HEK293 (cell line): ENCODE data around the gene TNNC2.
A peak's percentile ranks its signal among the peaks of the same experiment; 100 is the strongest.

Experiments used
- EGR2 ChIP-seq: fragments of 450-650 bp; formaldehyde crosslinking; IDR thresholded peaks from 2 replicates; pipeline ENCODE4 v1.5.1; 2016; ENCODE audit warnings: low read depth, missing biosample characterization, missing genetic modification characterization
- GLIS2 ChIP-seq: fragments of 450-650 bp; formaldehyde crosslinking; IDR thresholded peaks from 2 replicates; pipeline ENCODE4 v1.5.1; 2016; ENCODE audit warnings: missing biosample characterization, missing genetic modification characterization
- IKZF3 ChIP-seq: fragments of 450-650 bp; IDR thresholded peaks from 2 replicates; pipeline ENCODE4 v1.5.0; 2018; ENCODE audit warnings: missing biosample characterization, mild to moderate bottlenecking, missing genetic modification characterization, moderate library complexity
- INSM2 ChIP-seq: fragments of 450-650 bp; formaldehyde crosslinking; IDR thresholded peaks from 2 replicates; pipeline ENCODE4 v1.5.1; 2016; ENCODE audit warnings: missing biosample characterization, missing genetic modification characterization
- KLF1 ChIP-seq: fragments of 450-650 bp; formaldehyde crosslinking; IDR thresholded peaks from 2 replicates; pipeline ENCODE4 v1.5.1; 2016; ENCODE audit warnings: missing biosample characterization, missing genetic modification characterization
- KLF16 ChIP-seq: fragments of 450-650 bp; formaldehyde crosslinking; IDR thresholded peaks from 2 replicates; pipeline ENCODE4 v1.5.1; 2017; ENCODE audit warnings: missing biosample characterization, missing genetic modification characterization
- KLF9 ChIP-seq: fragments of 450-650 bp; formaldehyde crosslinking; IDR thresholded peaks from 2 replicates; pipeline ENCODE4 v1.5.1; 2016; ENCODE audit warnings: missing biosample characterization, missing genetic modification characterization, low read depth
- MEIS1 ChIP-seq: sonication (generic); formaldehyde crosslinking; IDR thresholded peaks from 2 replicates; pipeline ENCODE4 v1.8.1; 2022; ENCODE audit warnings: missing genetic modification reagents, mild to moderate bottlenecking, borderline replicate concordance
- SETDB1 ChIP-seq: IDR thresholded peaks from one replicate; pipeline ENCODE4 v1.6.1; 2017; ENCODE audit warnings: mild to moderate bottlenecking, low read length, moderate library complexity, mixed read lengths; ENCODE audit not compliant: insufficient read length
- SP2 ChIP-seq: fragments of 450-650 bp; formaldehyde crosslinking; IDR thresholded peaks from 2 replicates; pipeline ENCODE4 v1.5.1; 2016; ENCODE audit warnings: missing biosample characterization, missing genetic modification characterization
- SP3 ChIP-seq: fragments of 450-650 bp; formaldehyde crosslinking; IDR thresholded peaks from 2 replicates; pipeline ENCODE4 v1.5.1; 2016; ENCODE audit warnings: missing biosample characterization, missing genetic modification characterization
- SP7 ChIP-seq: fragments of 450-650 bp; formaldehyde crosslinking; IDR thresholded peaks from 2 replicates; pipeline ENCODE4 v1.5.1; 2016; ENCODE audit warnings: missing biosample characterization, missing genetic modification characterization
- ZBTB11 ChIP-seq: fragments of 450-650 bp; formaldehyde crosslinking; conservative IDR thresholded peaks from 2 replicates; pipeline ENCODE4 v1.5.1; 2016; ENCODE audit warnings: low read depth, missing biosample characterization, missing genetic modification characterization
- ZBTB7A ChIP-seq: fragments of 450-650 bp; formaldehyde crosslinking; IDR thresholded peaks from 2 replicates; pipeline ENCODE4 v1.5.1; 2016; ENCODE audit warnings: low read depth, missing biosample characterization, missing genetic modification characterization
- ZIC2 ChIP-seq: fragments of 450-650 bp; formaldehyde crosslinking; IDR thresholded peaks from 2 replicates; pipeline ENCODE4 v1.5.1; 2016; ENCODE audit warnings: missing biosample characterization, missing genetic modification characterization
- ZNF114 ChIP-seq: fragments of 450-650 bp; formaldehyde crosslinking; IDR thresholded peaks from 2 replicates; pipeline ENCODE4 v1.5.0; 2017; ENCODE audit warnings: missing biosample characterization, missing genetic modification characterization
- ZNF169 ChIP-seq: fragments of 450-650 bp; formaldehyde crosslinking; IDR thresholded peaks from 2 replicates; pipeline ENCODE4 v1.5.1; 2016; ENCODE audit warnings: missing biosample characterization, missing genetic modification characterization
- ZNF18 ChIP-seq: fragments of 450-650 bp; formaldehyde crosslinking; IDR thresholded peaks from 2 replicates; pipeline ENCODE4 v1.5.1; 2016; ENCODE audit warnings: missing biosample characterization, missing genetic modification characterization
- ZNF354C ChIP-seq: fragments of 450-650 bp; formaldehyde crosslinking; IDR thresholded peaks from 2 replicates; pipeline ENCODE4 v1.5.1; 2016; ENCODE audit warnings: missing biosample characterization, missing genetic modification characterization, low read depth, borderline replicate concordance
- ZNF518A ChIP-seq: fragments of 450-650 bp; formaldehyde crosslinking; conservative IDR thresholded peaks from 2 replicates; pipeline ENCODE4 v1.5.1; 2016; ENCODE audit warnings: low read depth, missing biosample characterization, missing genetic modification characterization
- ZNF555 ChIP-seq: fragments of 450-650 bp; formaldehyde crosslinking; conservative IDR thresholded peaks from 2 replicates; pipeline ENCODE4 v1.5.1; 2017; ENCODE audit warnings: missing biosample characterization, mild to moderate bottlenecking, missing genetic modification characterization, inconsistent platforms
- ZNF830 ChIP-seq: fragments of 450-650 bp; IDR thresholded peaks from 2 replicates; pipeline ENCODE4 v1.5.0; 2018; ENCODE audit warnings: missing biosample characterization, missing genetic modification characterization, low read depth, mild to moderate bottlenecking, moderate library complexity
- TF ChIP-seq, protein P1 (sequence below): fragments of 450-650 bp; formaldehyde crosslinking; IDR thresholded peaks from 2 replicates; pipeline ENCODE4 v1.5.1; 2016; ENCODE audit warnings: missing biosample characterization, missing genetic modification characterization
- TF ChIP-seq, protein P2 (sequence below): fragments of 450-650 bp; formaldehyde crosslinking; IDR thresholded peaks from 2 replicates; pipeline ENCODE4; 2016; ENCODE audit warnings: missing biosample characterization, missing genetic modification characterization

TNNC2 gene

DNA sequence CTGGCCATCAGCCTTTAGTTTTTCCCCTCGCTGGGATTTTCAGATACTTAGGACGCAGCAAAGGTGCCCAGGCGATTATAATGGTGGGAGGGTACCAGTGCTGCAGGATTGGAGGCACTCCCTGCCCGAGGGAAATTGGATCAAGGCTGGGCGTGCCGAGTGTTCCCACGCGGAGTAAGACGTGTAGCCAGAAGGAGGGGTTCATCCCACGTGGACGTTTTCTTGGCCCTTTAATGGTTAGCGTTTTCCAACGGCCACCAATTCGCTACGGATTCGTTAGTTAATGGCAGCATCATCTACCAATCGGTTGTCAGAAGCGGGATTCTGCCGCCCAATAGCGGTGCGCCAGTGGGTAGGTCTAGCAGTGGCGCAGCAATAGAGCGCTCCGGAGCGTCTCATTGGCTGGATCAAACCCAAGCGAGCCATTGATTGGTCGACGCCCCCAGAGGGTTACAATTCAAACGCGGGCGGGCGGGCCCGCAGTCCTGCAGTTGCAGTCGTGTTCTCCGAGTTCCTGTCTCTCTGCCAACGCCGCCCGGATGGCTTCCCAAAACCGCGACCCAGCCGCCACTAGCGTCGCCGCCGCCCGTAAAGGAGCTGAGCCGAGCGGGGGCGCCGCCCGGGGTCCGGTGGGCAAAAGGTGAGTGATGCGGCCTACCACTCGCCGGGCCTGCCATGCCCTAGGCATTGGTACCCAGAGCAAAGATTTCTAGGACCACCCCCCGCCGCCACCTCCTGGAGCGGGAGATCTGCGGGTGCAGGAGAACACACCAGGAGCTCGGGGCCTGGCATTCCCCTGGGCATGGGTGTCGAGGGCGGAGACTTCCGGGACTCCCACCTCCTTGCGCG, 14.7 kb downstream of the TNNC2 start, which contains the start of gene UBE2C (continued):
- TF ChIP-seq, protein P1, sequence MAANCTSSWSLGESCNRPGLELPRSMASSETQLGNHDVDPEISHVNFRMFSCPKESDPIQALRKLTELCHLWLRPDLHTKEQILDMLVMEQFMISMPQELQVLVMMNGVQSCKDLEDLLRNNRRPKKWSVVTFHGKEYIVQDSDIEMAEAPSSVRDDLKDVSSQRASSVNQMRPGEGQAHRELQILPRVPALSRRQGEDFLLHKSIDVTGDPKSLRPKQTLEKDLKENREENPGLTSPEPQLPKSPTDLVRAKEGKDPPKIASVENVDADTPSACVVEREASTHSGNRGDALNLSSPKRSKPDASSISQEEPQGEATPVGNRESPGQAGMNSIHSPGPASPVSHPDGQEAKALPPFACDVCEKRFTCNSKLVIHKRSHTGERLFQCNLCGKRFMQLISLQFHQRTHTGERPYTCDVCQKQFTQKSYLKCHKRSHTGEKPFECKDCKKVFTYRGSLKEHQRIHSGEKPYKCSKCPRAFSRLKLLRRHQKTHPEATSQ (tag by site-specific recombination), result 0 out of 2 replicates have a peak, but pooled peaks have one; percentile 38
- no peak for TF ChIP-seq ZNF354C (tag by site-specific recombination)
- TF ChIP-seq ZNF830 (tag by site-specific recombination), result no peak
- 0 out of 2 replicates have a peak, but pooled peaks have one; percentile 24 for TF ChIP-seq ZBTB11 (tag by site-specific recombination)
- TF ChIP-seq ZIC2 (tag by site-specific recombination), result peak; percentile 47
- TF ChIP-seq, protein P2, sequence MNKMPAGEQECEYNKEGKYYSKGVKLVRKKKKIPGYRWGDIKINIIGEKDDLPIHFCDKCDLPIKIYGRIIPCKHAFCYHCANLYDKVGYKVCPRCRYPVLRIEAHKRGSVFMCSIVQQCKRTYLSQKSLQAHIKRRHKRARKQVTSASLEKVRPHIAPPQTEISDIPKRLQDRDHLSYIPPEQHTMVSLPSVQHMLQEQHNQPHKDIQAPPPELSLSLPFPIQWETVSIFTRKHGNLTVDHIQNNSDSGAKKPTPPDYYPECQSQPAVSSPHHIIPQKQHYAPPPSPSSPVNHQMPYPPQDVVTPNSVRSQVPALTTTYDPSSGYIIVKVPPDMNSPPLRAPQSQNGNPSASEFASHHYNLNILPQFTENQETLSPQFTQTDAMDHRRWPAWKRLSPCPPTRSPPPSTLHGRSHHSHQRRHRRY (tag by site-specific recombination), result no peak
- TF ChIP-seq ZNF18 (tag by site-specific recombination), result no peak
- peak; percentile 45; the same call in 1 of the 2 replicates for TF ChIP-seq SP7 (tag by site-specific recombination)
- peak; percentile 64 for TF ChIP-seq SP3 (tag by site-specific recombination)
- TF ChIP-seq SETDB1, result peak; percentile 74
- peak; percentile 25; the same call in 1 of the 2 replicates for TF ChIP-seq IKZF3
- no peak for TF ChIP-seq ZNF114 (tag by site-specific recombination)
- peak; percentile 10 for TF ChIP-seq KLF16 (tag by site-specific recombination)
- TF ChIP-seq ZNF555 (tag by site-specific recombination), result no peak
- peak; percentile 64 for TF ChIP-seq GLIS2
- 0 out of 2 replicates have a peak, but pooled peaks have one; percentile 16 for TF ChIP-seq INSM2
- TF ChIP-seq EGR2, result peak; percentile 32; the same call in 1 of the 2 replicates
- TF ChIP-seq SP2 (tag by site-specific recombination), result peak; percentile 96
- no peak for TF ChIP-seq ZNF169
- peak; percentile 86 for TF ChIP-seq KLF9
- TF ChIP-seq ZBTB7A (tag by site-specific recombination), result 0 out of 2 replicates have a peak, but pooled peaks have one; percentile 28
- 0 out of 2 replicates have a peak, but pooled peaks have one; percentile 23 for TF ChIP-seq ZNF518A (tag by site-specific recombination)
- 0 out of 2 replicates have a peak, but pooled peaks have one; percentile 15 for TF ChIP-seq MEIS1
- TF ChIP-seq KLF1 (tag by site-specific recombination), result peak; percentile 41
